GM23338 (cell line): ENCODE data around the gene SBDS. TPM values are rescaled to one million over a fixed set of nuclear protein-coding genes. Genes with fewer than 3 reads are reported as not detected.

ENCODE experiments used
- ATAC-seq: fragments of 200-7000 bp; cut with Tn5 transposase; 3 replicates; pipeline ENCODE4 v1.9.1; 2020
- DNase-seq: peaks from one replicate; pipeline ENCODE4 v3.0.0-alpha.2; 2015; ENCODE audit warnings: low spot score
- H2AFZ ChIP-seq: fragments of 200-600 bp; sonication (generic); 2 replicates; pipeline ENCODE4 v1.8.0; 2016; ENCODE audit warnings: antibody characterized with exemption, mild to moderate bottlenecking, moderate library complexity
- H3F3A ChIP-seq: fragments of 200-600 bp; sonication (generic); replicated peaks from 2 replicates; pipeline ENCODE4 v1.8.0; 2017; ENCODE audit warnings: antibody characterized with exemption, mixed run types, low read depth
- H3K27ac ChIP-seq: fragments of 200-600 bp; sonication (generic); 2 replicates; pipeline ENCODE4 v1.6.1; 2016; ENCODE audit warnings: low read depth
- H3K27me3 ChIP-seq: fragments of 200-600 bp; sonication (generic); 2 replicates; pipeline ENCODE4 v1.8.0; 2016; ENCODE audit warnings: mild to moderate bottlenecking, mixed run types, moderate library complexity; ENCODE audit not compliant: insufficient read depth
- H3K36me3 ChIP-seq: fragments of 200-600 bp; sonication (generic); 2 replicates; pipeline ENCODE4 v1.8.0; 2016; ENCODE audit warnings: mild to moderate bottlenecking; ENCODE audit not compliant: insufficient read depth
- H3K4me1 ChIP-seq: fragments of 200-600 bp; sonication (generic); 2 replicates; pipeline ENCODE4 v1.8.0; 2016; ENCODE audit warnings: mild to moderate bottlenecking, moderate library complexity; ENCODE audit not compliant: insufficient read depth
- H3K4me2 ChIP-seq: fragments of 200-600 bp; sonication (generic); 2 replicates; pipeline ENCODE4 v1.7.1; 2017; ENCODE audit warnings: mixed run types
- H3K4me3 ChIP-seq: fragments of 200-600 bp; sonication (generic); 2 replicates; pipeline ENCODE4 v1.6.1; 2016; ENCODE audit warnings: mixed run types
- H3K79me2 ChIP-seq: fragments of 200-600 bp; sonication (generic); replicated peaks from 2 replicates; pipeline ENCODE4 v1.8.0; 2017; ENCODE audit warnings: mild to moderate bottlenecking; ENCODE audit not compliant: insufficient read depth
- H3K9me2 ChIP-seq: fragments of 200-600 bp; sonication (generic); 2 replicates; pipeline ENCODE4 v1.8.0; 2017; ENCODE audit not compliant: insufficient read depth
- H4K20me1 ChIP-seq: fragments of 200-600 bp; sonication (generic); replicated peaks from 2 replicates; pipeline ENCODE4 v1.8.0; 2017; ENCODE audit warnings: mild to moderate bottlenecking; ENCODE audit not compliant: insufficient read depth
- H3K27ac Mint-ChIP-seq: 2 replicates; pipeline ENCODE4 v1.8.0; 2020; ENCODE audit warnings: inconsistent platforms, mild to moderate bottlenecking, moderate library complexity, mixed read lengths
- H3K27me3 Mint-ChIP-seq: 3 replicates; pipeline ENCODE4 v1.8.0; 2022; ENCODE audit warnings: low read depth, mild to moderate bottlenecking, moderate library complexity, mixed read lengths, inconsistent platforms; ENCODE audit not compliant: insufficient read depth, poor library complexity
- H3K36me3 Mint-ChIP-seq: 3 replicates; pipeline ENCODE4 v1.8.0; 2021; ENCODE audit warnings: low read depth, mild to moderate bottlenecking, inconsistent platforms, moderate library complexity, mixed read lengths
- H3K4me1 Mint-ChIP-seq: 3 replicates; pipeline ENCODE4 v1.8.0; 2020; ENCODE audit warnings: mild to moderate bottlenecking, inconsistent platforms, mixed read lengths
- H3K4me3 Mint-ChIP-seq: 3 replicates; pipeline ENCODE4 v1.8.0; 2021; ENCODE audit warnings: moderate library complexity, mild to moderate bottlenecking, inconsistent platforms, mixed read lengths
- H3K9me3 Mint-ChIP-seq: 3 replicates; pipeline ENCODE4 v1.8.0; 2020; ENCODE audit warnings: moderate library complexity, mild to moderate bottlenecking, inconsistent platforms, mixed read lengths
- CREB1 ChIP-seq: fragments of 250-450 bp; sonication (Bioruptor Pico); IDR thresholded peaks from 2 replicates; pipeline ENCODE4 v1.5.0; 2020; ENCODE audit warnings: low read depth, mild to moderate bottlenecking, moderate library complexity
- EZH2 ChIP-seq: fragments of 200-600 bp; sonication (generic); IDR thresholded peaks from one replicate; pipeline ENCODE4 v1.8.0; 2017; ENCODE audit warnings: antibody characterized with exemption, mild to moderate bottlenecking, low read depth; ENCODE audit not compliant: unreplicated experiment
- EZH2phosphoT487 ChIP-seq: fragments of 200-600 bp; sonication (generic); IDR thresholded peaks from one replicate; pipeline ENCODE4 v1.8.1; 2018; ENCODE audit warnings: antibody characterized with exemption; ENCODE audit not compliant: unreplicated experiment
- JUNB ChIP-seq: IDR thresholded peaks from one replicate; pipeline ENCODE4 v1.6.1; 2016; ENCODE audit warnings: antibody characterized with exemption; ENCODE audit not compliant: unreplicated experiment
- POLR2AphosphoS5 ChIP-seq: IDR thresholded peaks from 2 replicates; pipeline ENCODE4 v1.6.1; 2016; ENCODE audit warnings: antibody characterized with exemption, low read depth
- ZNF114 ChIP-seq: fragments of 250-450 bp; sonication (Bioruptor Pico); IDR thresholded peaks from 2 replicates; pipeline ENCODE4 v1.5.0; 2020; ENCODE audit warnings: mild to moderate bottlenecking, moderate library complexity
- polyA plus RNA-seq: library from polyadenylated mRNA; unstranded; fragments of >200 nt; fragmentation: Nextera tagmentation; extraction: Ambion mirVana; gene quantifications from 2 replicates; pipeline ENCODE4 v1.2.1, GENCODE V29; 2016
- total RNA-seq: library from RNA; depleted of rRNA; stranded (reverse); fragments of >200 nt; shearing (Covaris generic); gene quantifications from 2 replicates; pipeline ENCODE4 v1.2.3, GENCODE V29; 2014
- TF ChIP-seq, protein P1 (sequence below): IDR thresholded peaks from one replicate; pipeline ENCODE4 v1.6.1; 2018; ENCODE audit warnings: antibody characterized with exemption; ENCODE audit not compliant: unreplicated experiment
- TF ChIP-seq, protein P2 (sequence below), 2 experiments: fragments of 200-600 bp in 1 of 2; sonication (generic) in 1 of 2; conservative IDR thresholded peaks; 2 replicates each; pipeline versions ENCODE4 v1.5.1 to v1.6.1; 2016 to 2017; ENCODE audit warnings: antibody characterized with exemption in 2 of 2, low read depth in 2 of 2, mild to moderate bottlenecking in 2 of 2, moderate library complexity in 1 of 2
- TF ChIP-seq, protein P3 (sequence below): IDR thresholded peaks from 2 replicates; pipeline ENCODE4 v1.6.1; 2016; ENCODE audit warnings: antibody characterized with exemption

The SBDS gene
- total and polyA plus RNA-seq, 2 experiments from 2014 or later, result 20.5 to 34.4 TPM

DNA sequence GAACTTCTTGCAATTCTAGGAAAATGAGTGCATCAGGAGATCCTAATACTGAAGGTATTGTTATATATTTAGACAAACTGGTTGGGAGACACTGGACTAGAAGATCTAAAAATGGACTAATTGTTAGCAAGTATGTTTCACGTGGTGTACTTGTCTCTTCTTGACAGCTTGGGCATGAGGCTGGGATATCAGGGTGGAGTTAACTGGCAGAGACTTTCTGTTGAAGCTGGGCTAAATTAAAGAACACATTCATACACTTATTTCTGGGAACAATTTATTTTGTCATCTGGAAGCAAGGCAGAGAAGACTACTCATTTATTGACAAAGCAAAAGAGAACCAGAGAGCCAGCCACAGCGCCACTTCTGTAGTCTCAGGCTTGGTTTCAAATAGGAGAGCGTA lies 27.1 kb upstream of the SBDS start:
- no peaks in the 10 kb centered on the region for H3K79me2 ChIP-seq
- no peaks in the 10 kb centered on the region for H3K9me2 ChIP-seq
- no peak overlapping the region for H3K4me2 ChIP-seq
- H2AFZ ChIP-seq, result no peak overlapping the region
- H3K27me3 Mint-ChIP-seq, result peaks cover 6% of the 10 kb centered on the region
- ATAC-seq, result no peak
- H3F3A ChIP-seq, result 0 out of 2 replicates have a peak, but pooled peaks cover 4% of the 10 kb centered on the region
- H3K9me3 Mint-ChIP-seq, result no peaks in the 10 kb centered on the region
- H3K27ac ChIP-seq, result no peak overlapping the region
- no peak overlapping the region for H3K4me3 ChIP-seq
- TF ChIP-seq ZNF114 (CRISPR knock-in tag), result no peak
- no peak for TF ChIP-seq EZH2
- TF ChIP-seq EZH2phosphoT487, result no peak
- TF ChIP-seq, protein P1, sequence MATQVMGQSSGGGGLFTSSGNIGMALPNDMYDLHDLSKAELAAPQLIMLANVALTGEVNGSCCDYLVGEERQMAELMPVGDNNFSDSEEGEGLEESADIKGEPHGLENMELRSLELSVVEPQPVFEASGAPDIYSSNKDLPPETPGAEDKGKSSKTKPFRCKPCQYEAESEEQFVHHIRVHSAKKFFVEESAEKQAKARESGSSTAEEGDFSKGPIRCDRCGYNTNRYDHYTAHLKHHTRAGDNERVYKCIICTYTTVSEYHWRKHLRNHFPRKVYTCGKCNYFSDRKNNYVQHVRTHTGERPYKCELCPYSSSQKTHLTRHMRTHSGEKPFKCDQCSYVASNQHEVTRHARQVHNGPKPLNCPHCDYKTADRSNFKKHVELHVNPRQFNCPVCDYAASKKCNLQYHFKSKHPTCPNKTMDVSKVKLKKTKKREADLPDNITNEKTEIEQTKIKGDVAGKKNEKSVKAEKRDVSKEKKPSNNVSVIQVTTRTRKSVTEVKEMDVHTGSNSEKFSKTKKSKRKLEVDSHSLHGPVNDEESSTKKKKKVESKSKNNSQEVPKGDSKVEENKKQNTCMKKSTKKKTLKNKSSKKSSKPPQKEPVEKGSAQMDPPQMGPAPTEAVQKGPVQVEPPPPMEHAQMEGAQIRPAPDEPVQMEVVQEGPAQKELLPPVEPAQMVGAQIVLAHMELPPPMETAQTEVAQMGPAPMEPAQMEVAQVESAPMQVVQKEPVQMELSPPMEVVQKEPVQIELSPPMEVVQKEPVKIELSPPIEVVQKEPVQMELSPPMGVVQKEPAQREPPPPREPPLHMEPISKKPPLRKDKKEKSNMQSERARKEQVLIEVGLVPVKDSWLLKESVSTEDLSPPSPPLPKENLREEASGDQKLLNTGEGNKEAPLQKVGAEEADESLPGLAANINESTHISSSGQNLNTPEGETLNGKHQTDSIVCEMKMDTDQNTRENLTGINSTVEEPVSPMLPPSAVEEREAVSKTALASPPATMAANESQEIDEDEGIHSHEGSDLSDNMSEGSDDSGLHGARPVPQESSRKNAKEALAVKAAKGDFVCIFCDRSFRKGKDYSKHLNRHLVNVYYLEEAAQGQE, result no peak
- TF ChIP-seq CREB1 (CRISPR knock-in tag), result no peak
- no peak for TF ChIP-seq POLR2AphosphoS5
- TF ChIP-seq, protein P2, sequence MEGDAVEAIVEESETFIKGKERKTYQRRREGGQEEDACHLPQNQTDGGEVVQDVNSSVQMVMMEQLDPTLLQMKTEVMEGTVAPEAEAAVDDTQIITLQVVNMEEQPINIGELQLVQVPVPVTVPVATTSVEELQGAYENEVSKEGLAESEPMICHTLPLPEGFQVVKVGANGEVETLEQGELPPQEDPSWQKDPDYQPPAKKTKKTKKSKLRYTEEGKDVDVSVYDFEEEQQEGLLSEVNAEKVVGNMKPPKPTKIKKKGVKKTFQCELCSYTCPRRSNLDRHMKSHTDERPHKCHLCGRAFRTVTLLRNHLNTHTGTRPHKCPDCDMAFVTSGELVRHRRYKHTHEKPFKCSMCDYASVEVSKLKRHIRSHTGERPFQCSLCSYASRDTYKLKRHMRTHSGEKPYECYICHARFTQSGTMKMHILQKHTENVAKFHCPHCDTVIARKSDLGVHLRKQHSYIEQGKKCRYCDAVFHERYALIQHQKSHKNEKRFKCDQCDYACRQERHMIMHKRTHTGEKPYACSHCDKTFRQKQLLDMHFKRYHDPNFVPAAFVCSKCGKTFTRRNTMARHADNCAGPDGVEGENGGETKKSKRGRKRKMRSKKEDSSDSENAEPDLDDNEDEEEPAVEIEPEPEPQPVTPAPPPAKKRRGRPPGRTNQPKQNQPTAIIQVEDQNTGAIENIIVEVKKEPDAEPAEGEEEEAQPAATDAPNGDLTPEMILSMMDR (conservative IDR thresholded peaks at IDR 0.05; ENCODE audit: low read depth in 2 of 2), result no peak
- peaks cover 22% of the 10 kb centered on the region for H3K36me3 ChIP-seq
- H3K4me1 ChIP-seq, result no peaks in the 10 kb centered on the region
- H3K27me3 ChIP-seq, result no peaks in the 10 kb centered on the region
- no peaks in the 10 kb centered on the region for H3K4me1 Mint-ChIP-seq
- H3K4me3 Mint-ChIP-seq, result no peak overlapping the region
- H3K36me3 Mint-ChIP-seq, result peaks cover 53% of the 10 kb centered on the region
- DNase-seq, result no peak
- H4K20me1 ChIP-seq, result peaks cover 11% of the 10 kb centered on the region; the same call in 1 of the 2 replicates
- no peak overlapping the region for H3K27ac Mint-ChIP-seq

DNA sequence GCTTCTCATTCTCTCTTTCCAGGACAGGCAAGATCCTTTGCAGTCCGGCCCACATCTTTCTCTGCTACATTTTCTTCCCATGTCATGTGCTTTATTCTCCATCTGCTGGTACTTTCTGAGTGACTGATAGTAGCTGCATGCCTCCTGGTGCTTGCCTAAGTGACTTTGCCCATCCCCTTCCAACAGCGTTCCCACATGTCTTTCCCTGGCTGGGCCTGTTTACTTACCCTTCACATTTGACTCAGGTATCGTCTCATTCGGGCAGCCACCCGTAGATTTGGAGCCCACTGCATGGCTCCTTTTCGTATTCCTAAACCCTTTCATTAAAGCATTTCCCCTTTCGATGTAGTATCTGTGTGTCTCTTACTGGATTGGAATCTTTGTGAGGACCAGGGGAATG lies 25.9 kb upstream of the SBDS start:
- Histone ChIP-seq H3K27ac (no peak overlapping the region; the same call in 1 of the 2 replicates), H3K9me2 (no peaks in the 10 kb centered on the region), H3K27me3 (no peaks in the 10 kb centered on the region), H2AFZ (no peak overlapping the region), H3K79me2 (no peaks in the 10 kb centered on the region), H3K4me2 (no peak overlapping the region), H3K4me1 (no peaks in the 10 kb centered on the region), H3K36me3 (peaks cover 22% of the 10 kb centered on the region), H3F3A (0 out of 2 replicates have a peak, but pooled peaks cover 4% of the 10 kb centered on the region), H3K4me3 (no peak overlapping the region), H4K20me1 (peaks cover 11% of the 10 kb centered on the region; the same call in 1 of the 2 replicates)
- ATAC-seq (no peak), DNase-seq (no peak)
- no peak overlapping the region for H3K27ac Mint-ChIP-seq
- no peaks in the 10 kb centered on the region for H3K4me1 Mint-ChIP-seq
- TF ChIP-seq, protein P3, sequence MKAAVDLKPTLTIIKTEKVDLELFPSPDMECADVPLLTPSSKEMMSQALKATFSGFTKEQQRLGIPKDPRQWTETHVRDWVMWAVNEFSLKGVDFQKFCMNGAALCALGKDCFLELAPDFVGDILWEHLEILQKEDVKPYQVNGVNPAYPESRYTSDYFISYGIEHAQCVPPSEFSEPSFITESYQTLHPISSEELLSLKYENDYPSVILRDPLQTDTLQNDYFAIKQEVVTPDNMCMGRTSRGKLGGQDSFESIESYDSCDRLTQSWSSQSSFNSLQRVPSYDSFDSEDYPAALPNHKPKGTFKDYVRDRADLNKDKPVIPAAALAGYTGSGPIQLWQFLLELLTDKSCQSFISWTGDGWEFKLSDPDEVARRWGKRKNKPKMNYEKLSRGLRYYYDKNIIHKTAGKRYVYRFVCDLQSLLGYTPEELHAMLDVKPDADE, result no peak
- TF ChIP-seq, protein P2 (conservative IDR thresholded peaks at IDR 0.05; ENCODE audit: low read depth in 2 of 2), result no peak
- TF ChIP-seq, protein P1, result no peak
- TF ChIP-seq ZNF114 (CRISPR knock-in tag), result no peak
- TF ChIP-seq EZH2phosphoT487, result no peak
- no peak for TF ChIP-seq JUNB
- no peak overlapping the region for H3K4me3 Mint-ChIP-seq
- H3K9me3 Mint-ChIP-seq, result no peaks in the 10 kb centered on the region
- H3K36me3 Mint-ChIP-seq, result peaks cover 51% of the 10 kb centered on the region
- H3K27me3 Mint-ChIP-seq, result peaks cover 6% of the 10 kb centered on the region
